HG03097 (cell line): Measurements from ENCODE around the gene PCDH9.
"Not testable (repeated sequence)": the region's sequence is repeated elsewhere in the genome, so short reads cannot be mapped to it uniquely, and the experiment has no call there.

Source experiments
- ATAC-seq: cut with Tn5 transposase; IDR thresholded peaks from one replicate; pipeline ENCODE4 v1.9.1; 2021; ENCODE audit not compliant: unreplicated experiment, low FRiP score

The PCDH9 gene

GRCh38 chr13:66338542-66338941 is 891.6 kb downstream of the PCDH9 start:
- ATAC-seq, result no peak

GRCh38 chr13:66335626-66336025 is 894.5 kb downstream of the PCDH9 start:
- no peak for ATAC-seq

- ATAC-seq, result no peak
Observed at GRCh38 chr13:66329988-66330451, 900.1 kb downstream of the PCDH9 start.

- ATAC-seq, result no peak
Observed at GRCh38 chr13:66328476-66328875, 901.7 kb downstream of the PCDH9 start.

- no peak for ATAC-seq
Observed at GRCh38 chr13:66323745-66324347, 906.3 kb downstream of the PCDH9 start.

GRCh38 chr13:66322936-66323335 is 907.2 kb downstream of the PCDH9 start:
- no peak for ATAC-seq

GRCh38 chr13:66322193-66322740 is 907.9 kb downstream of the PCDH9 start:
- no peak for ATAC-seq

GRCh38 chr13:66314911-66315310 is 915.2 kb downstream of the PCDH9 start:
- no peak for ATAC-seq

- no peak for ATAC-seq
Observed at GRCh38 chr13:66313413-66313812, 916.7 kb downstream of the PCDH9 start.

- ATAC-seq, result no peak
Observed at GRCh38 chr13:66312312-66313087, 917.6 kb downstream of the PCDH9 start.

- ATAC-seq, result no peak
Observed at GRCh38 chr13:66305961-66306617, 924.0 kb downstream of the PCDH9 start.

GRCh38 chr13:66301482-66301881 is 928.7 kb downstream of the PCDH9 start:
- no peak for ATAC-seq

GRCh38 chr13:66301006-66301405 is 929.1 kb downstream of the PCDH9 start:
- ATAC-seq, result no peak

GRCh38 chr13:66296875-66297274 is 933.3 kb downstream of the PCDH9 start:
- ATAC-seq, result no peak

- ATAC-seq, result no peak
Observed at GRCh38 chr13:66296328-66296727, 933.8 kb downstream of the PCDH9 start.

GRCh38 chr13:66286806-66287205 is 943.3 kb downstream of the PCDH9 start:
- not testable (repeated sequence) for ATAC-seq

- ATAC-seq, result no peak
Observed at GRCh38 chr13:66275416-66275815, 954.7 kb downstream of the PCDH9 start.

- no peak for ATAC-seq
Observed at GRCh38 chr13:66273011-66273410, 957.1 kb downstream of the PCDH9 start.

GRCh38 chr13:66266761-66267160 is 963.4 kb downstream of the PCDH9 start:
- no peak for ATAC-seq

- ATAC-seq, result no peak
Observed at GRCh38 chr13:66266348-66266747, 963.8 kb downstream of the PCDH9 start.

- no peak for ATAC-seq
Observed at GRCh38 chr13:66265371-66265770, 964.8 kb downstream of the PCDH9 start.
